Measurements from ENCODE around the gene MMP24OS.
"Not testable (repeated sequence)": the region's sequence is repeated elsewhere in the genome, so short reads cannot be mapped to it uniquely, and the experiment has no call there.

Gene MMP24OS

DNA sequence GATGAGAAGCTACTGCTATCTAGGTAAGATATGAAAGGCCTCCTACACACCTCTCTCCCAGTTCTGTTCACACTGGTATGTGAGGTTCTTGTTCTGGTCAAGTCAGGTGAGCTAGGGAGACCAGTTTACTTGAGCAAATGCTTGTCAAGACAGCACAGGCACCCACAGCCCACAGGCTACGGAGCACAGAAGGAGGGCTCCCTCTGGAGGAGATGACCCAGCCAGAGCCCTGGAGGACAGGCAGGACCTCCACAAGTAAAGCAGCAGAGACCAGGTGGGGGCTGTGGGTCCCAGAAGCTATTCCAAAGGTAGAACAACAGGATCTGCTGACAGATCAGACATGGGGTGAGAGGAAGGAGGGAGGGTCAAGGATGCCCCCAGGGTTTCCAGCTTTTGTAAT is 13.2 kb downstream of the MMP24OS start:
- H3K27ac ChIP-seq (replicated peaks) = no peak overlapping the region

DNA sequence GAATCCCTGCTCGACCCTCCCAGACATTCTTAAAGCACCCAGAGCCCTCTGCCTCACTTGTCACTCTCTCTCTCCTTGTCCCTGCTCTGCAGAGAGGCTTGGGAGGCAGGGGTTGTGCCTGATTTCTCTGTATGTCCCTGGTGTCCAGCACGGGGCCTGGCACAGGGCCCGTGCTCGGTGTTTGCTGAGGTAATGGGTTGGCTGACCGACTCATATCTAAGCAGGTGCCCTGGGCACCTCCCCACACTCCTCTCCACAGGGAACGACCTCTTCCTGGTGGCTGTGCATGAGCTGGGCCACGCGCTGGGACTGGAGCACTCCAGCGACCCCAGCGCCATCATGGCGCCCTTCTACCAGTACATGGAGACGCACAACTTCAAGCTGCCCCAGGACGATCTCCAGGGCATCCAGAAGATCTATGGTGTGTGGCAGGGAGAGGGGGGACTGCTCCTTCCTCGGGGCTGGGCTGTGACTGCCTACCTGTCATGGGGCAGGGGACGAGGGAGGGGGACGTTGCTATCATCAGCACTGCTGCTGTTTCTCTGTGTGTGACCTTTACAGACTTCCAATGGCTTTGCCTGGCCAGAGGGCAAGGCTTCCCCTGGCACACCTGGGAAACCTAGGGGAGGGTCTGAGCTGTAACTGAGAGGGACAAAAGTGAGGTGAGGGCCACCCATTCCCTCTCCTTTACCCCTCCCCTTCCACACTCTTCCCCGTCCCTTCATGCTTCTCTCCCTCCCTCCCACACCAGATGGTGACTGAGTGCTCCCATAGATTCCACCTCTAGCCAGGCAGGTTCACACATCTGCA is 14.2 kb downstream of the MMP24OS start:
- H3K4me3 ChIP-seq (replicated peaks; ENCODE audit: insufficient read depth, low read length) = no peak overlapping the region
- no peak for TF ChIP-seq SPI1 (IDR thresholded peaks at IDR 0.05; ENCODE audit: borderline replicate concordance, low read depth)
- TF ChIP-seq, protein P1, sequence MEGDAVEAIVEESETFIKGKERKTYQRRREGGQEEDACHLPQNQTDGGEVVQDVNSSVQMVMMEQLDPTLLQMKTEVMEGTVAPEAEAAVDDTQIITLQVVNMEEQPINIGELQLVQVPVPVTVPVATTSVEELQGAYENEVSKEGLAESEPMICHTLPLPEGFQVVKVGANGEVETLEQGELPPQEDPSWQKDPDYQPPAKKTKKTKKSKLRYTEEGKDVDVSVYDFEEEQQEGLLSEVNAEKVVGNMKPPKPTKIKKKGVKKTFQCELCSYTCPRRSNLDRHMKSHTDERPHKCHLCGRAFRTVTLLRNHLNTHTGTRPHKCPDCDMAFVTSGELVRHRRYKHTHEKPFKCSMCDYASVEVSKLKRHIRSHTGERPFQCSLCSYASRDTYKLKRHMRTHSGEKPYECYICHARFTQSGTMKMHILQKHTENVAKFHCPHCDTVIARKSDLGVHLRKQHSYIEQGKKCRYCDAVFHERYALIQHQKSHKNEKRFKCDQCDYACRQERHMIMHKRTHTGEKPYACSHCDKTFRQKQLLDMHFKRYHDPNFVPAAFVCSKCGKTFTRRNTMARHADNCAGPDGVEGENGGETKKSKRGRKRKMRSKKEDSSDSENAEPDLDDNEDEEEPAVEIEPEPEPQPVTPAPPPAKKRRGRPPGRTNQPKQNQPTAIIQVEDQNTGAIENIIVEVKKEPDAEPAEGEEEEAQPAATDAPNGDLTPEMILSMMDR (IDR thresholded peaks at IDR 0.05; ENCODE audit: insufficient read depth, low read length) = no peak
- TF ChIP-seq POLR2AphosphoS5 (IDR thresholded peaks at IDR 0.05; ENCODE audit: low read depth) = no peak
- TF ChIP-seq GABPA (IDR thresholded peaks at IDR 0.05; ENCODE audit: low read depth) = no peak
- no peak for TF ChIP-seq REST (IDR thresholded peaks at IDR 0.05; ENCODE audit: insufficient replicate concordance, low read depth)
- H3K27ac ChIP-seq (replicated peaks) = no peak overlapping the region
- DNase-seq (ENCODE audit: low read depth in 1 of 2, low spot score in 1 of 2) = no peak
- H3K27me3 ChIP-seq (ENCODE audit: insufficient read depth, poor library complexity, severe bottlenecking) = no peaks in the 10 kb centered on the region

More for the DNA sequence above, 13.2 kb downstream of the MMP24OS start:
- DNase-seq (ENCODE audit: low read depth in 1 of 2, low spot score in 1 of 2) = peak in 1 of 2 experiments; percentile 23
- no peak for TF ChIP-seq POLR2AphosphoS5 (IDR thresholded peaks at IDR 0.05; ENCODE audit: low read depth)
- H3K27me3 ChIP-seq (ENCODE audit: insufficient read depth, poor library complexity, severe bottlenecking) = no peaks in the 10 kb centered on the region
- H3K4me3 ChIP-seq (replicated peaks; ENCODE audit: insufficient read depth, low read length) = no peak overlapping the region

GRCh38 chr20:35262731-35263531 is 15.0 kb downstream of the MMP24OS start:
- H3K27me3 ChIP-seq (ENCODE audit: insufficient read depth, poor library complexity, severe bottlenecking); DNase-seq (ENCODE audit: low read depth in 1 of 2, low spot score in 1 of 2); H3K4me3 ChIP-seq (replicated peaks; ENCODE audit: insufficient read depth, low read length); H3K27ac ChIP-seq (replicated peaks): not testable (repeated sequence)

- H3K27me3 ChIP-seq (ENCODE audit: insufficient read depth, poor library complexity, severe bottlenecking); H3K27ac ChIP-seq (replicated peaks); DNase-seq (ENCODE audit: low read depth in 1 of 2, low spot score in 1 of 2); H3K4me3 ChIP-seq (replicated peaks; ENCODE audit: insufficient read depth, low read length): not testable (repeated sequence)
Observed at GRCh38 chr20:35262321-35262720, 15.6 kb downstream of the MMP24OS start.

- no peak for TF ChIP-seq SPI1 (IDR thresholded peaks at IDR 0.05; ENCODE audit: borderline replicate concordance, low read depth)
- no peak for TF ChIP-seq POLR2AphosphoS5 (IDR thresholded peaks at IDR 0.05; ENCODE audit: low read depth)
- TF ChIP-seq, protein P1 (IDR thresholded peaks at IDR 0.05; ENCODE audit: insufficient read depth, low read length) = no peak
- TF ChIP-seq GABPA (IDR thresholded peaks at IDR 0.05; ENCODE audit: low read depth) = no peak
- TF ChIP-seq REST (IDR thresholded peaks at IDR 0.05; ENCODE audit: insufficient replicate concordance, low read depth) = no peak
- H3K4me3 ChIP-seq (replicated peaks; ENCODE audit: insufficient read depth, low read length) = no peak overlapping the region
- H3K27ac ChIP-seq (replicated peaks) = no peak overlapping the region
- no peaks in the 10 kb centered on the region for H3K27me3 ChIP-seq (ENCODE audit: insufficient read depth, poor library complexity, severe bottlenecking)
- DNase-seq (ENCODE audit: low read depth in 1 of 2, low spot score in 1 of 2) = no peak
Observed at GRCh38 chr20:35260426-35260825, 17.5 kb downstream of the MMP24OS start.
